KMS-11 (cell line): Measurements from ENCODE around the gene RAI2.

ENCODE experiments used
- H2AFZ ChIP-seq: fragments of 200-600 bp; sonication (generic); 2 replicates; pipeline ENCODE4 v1.6.1; 2016; ENCODE audit warnings: antibody characterized with exemption, mixed run types, low read depth
- H3K27ac ChIP-seq: fragments of 200-600 bp; sonication (generic); 2 replicates; pipeline ENCODE4 v1.6.1; 2016; ENCODE audit warnings: mild to moderate bottlenecking, mixed run types
- H3K27me3 ChIP-seq: fragments of 200-600 bp; sonication (generic); 2 replicates; pipeline ENCODE4 v1.6.1; 2017; ENCODE audit warnings: mild to moderate bottlenecking, low read depth, mixed run types, moderate library complexity; ENCODE audit not compliant: insufficient read depth
- H3K36me3 ChIP-seq: fragments of 200-600 bp; sonication (generic); 2 replicates; pipeline ENCODE4 v1.6.1; 2017; ENCODE audit warnings: mild to moderate bottlenecking, mixed run types; ENCODE audit not compliant: insufficient read depth
- H3K4me1 ChIP-seq: fragments of 200-600 bp; sonication (generic); 2 replicates; pipeline ENCODE4 v1.6.1; 2016; ENCODE audit warnings: mild to moderate bottlenecking, low read depth, mixed run types; ENCODE audit not compliant: poor library complexity, severe bottlenecking
- H3K4me2 ChIP-seq: fragments of 200-600 bp; sonication (generic); 2 replicates; pipeline ENCODE4 v1.7.0; 2016; ENCODE audit warnings: mild to moderate bottlenecking, mixed run types
- H3K4me3 ChIP-seq: fragments of 200-600 bp; sonication (generic); IDR thresholded peaks from 2 replicates; pipeline ENCODE4 v1.6.1; 2017; ENCODE audit warnings: low read depth, low read length, mixed read lengths; ENCODE audit not compliant: insufficient read depth
- H3K79me2 ChIP-seq: fragments of 200-600 bp; sonication (generic); 2 replicates; pipeline ENCODE4 v1.6.1; 2016; ENCODE audit warnings: low read depth, mixed run types; ENCODE audit not compliant: insufficient read depth
- H3K9ac ChIP-seq: fragments of 200-600 bp; sonication (generic); 2 replicates; pipeline ENCODE4 v1.6.1; 2016; ENCODE audit warnings: mild to moderate bottlenecking, mixed run types
- H4K20me1 ChIP-seq: fragments of 200-600 bp; sonication (generic); 2 replicates; pipeline ENCODE4 v1.6.1; 2016; ENCODE audit warnings: mild to moderate bottlenecking, mixed run types; ENCODE audit not compliant: insufficient read depth
- TF ChIP-seq, protein P1 (sequence below): fragments of 200-600 bp; sonication (generic); conservative IDR thresholded peaks from 2 replicates; pipeline ENCODE4 v1.6.1; 2017; ENCODE audit warnings: low read depth, mild to moderate bottlenecking, antibody characterized with exemption, low read length, moderate library complexity, mixed read lengths

RAI2 gene

DNA sequence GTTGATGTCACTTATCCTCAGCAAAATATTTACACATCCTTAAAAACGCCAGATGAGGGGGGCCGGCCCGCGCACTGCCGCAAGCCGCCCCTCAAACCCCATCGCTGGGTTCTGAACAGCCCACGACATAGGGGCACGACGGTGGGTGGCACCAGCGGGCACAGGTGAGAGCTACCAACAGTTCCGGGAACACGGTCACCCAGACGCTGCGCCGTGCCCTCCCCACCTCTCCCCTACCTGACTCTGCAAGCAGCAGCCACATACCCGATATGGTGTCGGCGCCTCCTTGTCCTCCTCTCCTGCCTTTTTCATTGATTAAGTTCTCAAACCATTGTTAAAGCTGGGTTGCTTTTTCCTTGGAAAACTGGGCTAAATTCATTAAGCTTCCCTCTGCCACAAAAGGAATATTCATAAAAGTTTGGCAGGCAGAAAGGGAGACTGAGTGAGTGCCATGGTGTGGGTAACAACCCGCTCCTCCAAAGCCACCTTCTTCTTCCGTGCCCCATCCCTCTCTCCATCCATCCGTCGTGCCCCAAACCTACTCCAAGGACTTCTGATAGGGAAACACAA is 1.4 kb downstream of the RAI2 start:
- TF ChIP-seq, protein P1, sequence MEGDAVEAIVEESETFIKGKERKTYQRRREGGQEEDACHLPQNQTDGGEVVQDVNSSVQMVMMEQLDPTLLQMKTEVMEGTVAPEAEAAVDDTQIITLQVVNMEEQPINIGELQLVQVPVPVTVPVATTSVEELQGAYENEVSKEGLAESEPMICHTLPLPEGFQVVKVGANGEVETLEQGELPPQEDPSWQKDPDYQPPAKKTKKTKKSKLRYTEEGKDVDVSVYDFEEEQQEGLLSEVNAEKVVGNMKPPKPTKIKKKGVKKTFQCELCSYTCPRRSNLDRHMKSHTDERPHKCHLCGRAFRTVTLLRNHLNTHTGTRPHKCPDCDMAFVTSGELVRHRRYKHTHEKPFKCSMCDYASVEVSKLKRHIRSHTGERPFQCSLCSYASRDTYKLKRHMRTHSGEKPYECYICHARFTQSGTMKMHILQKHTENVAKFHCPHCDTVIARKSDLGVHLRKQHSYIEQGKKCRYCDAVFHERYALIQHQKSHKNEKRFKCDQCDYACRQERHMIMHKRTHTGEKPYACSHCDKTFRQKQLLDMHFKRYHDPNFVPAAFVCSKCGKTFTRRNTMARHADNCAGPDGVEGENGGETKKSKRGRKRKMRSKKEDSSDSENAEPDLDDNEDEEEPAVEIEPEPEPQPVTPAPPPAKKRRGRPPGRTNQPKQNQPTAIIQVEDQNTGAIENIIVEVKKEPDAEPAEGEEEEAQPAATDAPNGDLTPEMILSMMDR, result no peak
- no peak overlapping the region for H3K4me3 ChIP-seq
- no peaks in the 10 kb centered on the region for H3K27me3 ChIP-seq
- H3K4me1 ChIP-seq, result no peaks in the 10 kb centered on the region
- no peaks in the 10 kb centered on the region for H4K20me1 ChIP-seq
- H3K36me3 ChIP-seq, result no peaks in the 10 kb centered on the region
- no peaks in the 10 kb centered on the region for H3K79me2 ChIP-seq
- no peak overlapping the region for H3K27ac ChIP-seq
- no peak overlapping the region for H2AFZ ChIP-seq
- no peak overlapping the region for H3K9ac ChIP-seq
- no peak overlapping the region for H3K4me2 ChIP-seq

DNA sequence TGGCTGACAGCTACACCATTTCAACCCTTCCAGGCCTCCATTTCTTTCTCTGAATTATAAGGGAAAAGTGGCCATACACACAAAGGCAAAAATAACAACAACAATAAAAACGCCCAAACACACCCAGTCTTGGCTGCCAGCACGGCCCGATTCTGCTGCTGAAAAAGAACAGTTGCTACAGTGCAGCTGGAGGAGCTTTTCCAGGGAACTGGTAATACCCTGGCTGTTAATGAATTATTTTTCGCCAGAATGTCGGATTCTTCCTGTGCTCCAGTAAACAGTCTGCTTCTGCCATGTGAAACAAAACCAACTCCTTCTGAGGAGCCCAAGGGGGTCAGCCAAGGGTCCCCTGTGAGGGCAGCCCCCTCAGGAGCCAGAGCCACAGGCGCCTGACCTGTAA is 6.6 kb downstream of the RAI2 start:
- Histone ChIP-seq H2AFZ (no peak overlapping the region), H3K4me2 (no peak overlapping the region), H3K4me1 (no peaks in the 10 kb centered on the region), H3K36me3 (no peaks in the 10 kb centered on the region), H3K9ac (no peak overlapping the region), H3K27me3 (no peaks in the 10 kb centered on the region), H3K79me2 (no peaks in the 10 kb centered on the region), H4K20me1 (no peaks in the 10 kb centered on the region), H3K27ac (no peak overlapping the region), H3K4me3 (no peak overlapping the region)
- TF ChIP-seq, protein P1, result no peak

DNA sequence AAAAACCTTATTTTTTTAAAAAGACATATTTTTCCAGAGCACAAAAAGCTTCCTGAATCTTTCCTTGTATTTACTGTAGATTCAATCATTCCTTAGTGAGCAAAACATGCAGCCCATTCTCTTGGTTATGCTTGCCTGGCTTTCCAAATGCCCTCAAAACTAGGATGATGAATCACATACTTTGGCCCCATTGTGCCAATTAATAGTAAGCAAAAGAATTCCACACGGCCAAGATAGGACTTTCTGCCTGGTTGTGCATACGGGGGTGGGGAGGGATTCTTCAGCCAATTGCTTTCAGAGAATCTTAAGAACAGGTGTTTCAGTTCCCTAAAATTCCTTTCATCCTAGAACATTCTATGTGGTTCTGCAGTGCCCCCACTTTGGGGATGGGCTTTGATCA is 7.0 kb downstream of the RAI2 start:
- Histone ChIP-seq H2AFZ (no peak overlapping the region), H3K4me2 (no peak overlapping the region), H3K27me3 (no peaks in the 10 kb centered on the region), H3K27ac (no peak overlapping the region), H4K20me1 (no peaks in the 10 kb centered on the region), H3K4me1 (no peaks in the 10 kb centered on the region), H3K36me3 (no peaks in the 10 kb centered on the region), H3K4me3 (no peak overlapping the region), H3K9ac (no peak overlapping the region), H3K79me2 (no peaks in the 10 kb centered on the region)
- TF ChIP-seq, protein P1, result no peak

DNA sequence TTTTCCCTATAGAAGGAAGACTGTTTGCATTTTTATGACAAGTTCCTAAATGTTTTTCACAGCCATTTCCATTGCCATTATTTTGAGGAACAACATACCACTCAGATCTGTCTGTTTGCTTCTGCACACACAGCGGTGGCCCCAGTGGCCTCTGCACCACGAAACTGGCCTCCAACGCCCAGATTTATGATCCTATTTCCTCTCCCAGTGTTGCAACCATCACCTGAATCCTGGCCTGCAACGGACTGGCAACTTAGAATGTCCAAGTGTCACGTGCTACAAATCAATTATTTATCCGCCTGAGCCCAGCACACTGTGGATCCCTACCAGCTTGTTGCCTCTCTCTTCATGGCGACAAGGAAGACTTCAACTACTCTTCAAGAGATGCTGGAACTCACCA is 9.2 kb downstream of the RAI2 start:
- no peak overlapping the region for H2AFZ ChIP-seq
- no peaks in the 10 kb centered on the region for H3K79me2 ChIP-seq
- TF ChIP-seq, protein P1, result no peak
- no peak overlapping the region for H3K4me2 ChIP-seq
- H3K27me3 ChIP-seq, result no peaks in the 10 kb centered on the region
- H3K36me3 ChIP-seq, result no peaks in the 10 kb centered on the region
- H3K4me1 ChIP-seq, result peaks cover 14% of the 10 kb centered on the region
- no peak overlapping the region for H3K4me3 ChIP-seq
- H3K27ac ChIP-seq, result no peak overlapping the region
- no peak overlapping the region for H3K9ac ChIP-seq
- H4K20me1 ChIP-seq, result no peaks in the 10 kb centered on the region
